BLaER1 (cell line): ENCODE measurements around the gene NEDD9.
A peak's percentile ranks its signal among the peaks of the same experiment; 100 is the strongest.

Experiments
- H3K27ac ChIP-seq: shearing (Covaris generic); formaldehyde crosslinking; 2 replicates; pipeline ENCODE4 v1.8.1; 2022
- H3K27me3 ChIP-seq: shearing (Covaris generic); formaldehyde crosslinking; 2 replicates; pipeline ENCODE4 v1.8.1; 2022
- H3K36me3 ChIP-seq: shearing (Covaris generic); formaldehyde crosslinking; 2 replicates; pipeline ENCODE4 v1.8.1; 2022
- H3K4me1 ChIP-seq: shearing (Covaris generic); formaldehyde crosslinking; 2 replicates; pipeline ENCODE4 v1.8.1; 2022
- H3K4me2 ChIP-seq: shearing (Covaris generic); formaldehyde crosslinking; 2 replicates; pipeline ENCODE4 v1.8.1; 2022
- H3K4me3 ChIP-seq: shearing (Covaris generic); formaldehyde crosslinking; 2 replicates; pipeline ENCODE4 v1.8.1; 2022
- H3K9ac ChIP-seq: shearing (Covaris generic); formaldehyde crosslinking; 2 replicates; pipeline ENCODE4 v1.8.1; 2022
- H3K9me3 ChIP-seq: shearing (Covaris generic); formaldehyde crosslinking; 2 replicates; pipeline ENCODE4 v1.8.1; 2022
- H4K20me1 ChIP-seq: shearing (Covaris generic); formaldehyde crosslinking; 2 replicates; pipeline ENCODE4 v1.8.1; 2022
- Cebpa-rat ChIP-seq: shearing (Covaris generic); IDR thresholded peaks from 2 replicates; pipeline ENCODE4 v1.8.1; 2022

Gene NEDD9

DNA sequence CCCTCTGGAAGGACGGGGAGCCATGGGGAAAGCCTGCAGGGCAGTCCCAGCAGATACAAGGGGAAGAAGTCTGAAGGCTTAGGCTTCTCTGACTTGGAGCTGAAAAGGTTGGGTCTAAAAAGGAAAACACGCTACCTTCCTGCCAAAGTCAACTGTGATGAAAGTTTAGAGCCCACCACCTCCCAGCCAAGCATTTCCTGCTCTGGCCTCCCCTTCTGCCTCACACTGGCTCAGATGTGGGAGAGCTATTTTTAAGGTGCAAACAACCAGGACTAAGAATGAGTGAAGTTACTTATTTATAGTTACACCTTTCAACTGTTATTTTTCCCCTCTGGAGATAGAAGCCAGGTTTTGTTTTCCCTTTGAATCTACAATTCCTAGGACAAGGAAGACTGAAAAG lies 21.2 kb downstream of the NEDD9 start:
- Histone ChIP-seq H3K4me1 (peaks cover 13% of the 10 kb centered on the region), H3K9ac (no peak overlapping the region), H3K27me3 (no peaks in the 10 kb centered on the region), H3K4me2 (peak overlapping the region; percentile 43), H3K9me3 (no peaks in the 10 kb centered on the region), H3K36me3 (peaks cover 9% of the 10 kb centered on the region; the same call in 1 of the 2 replicates), H3K27ac (no peak overlapping the region), H3K4me3 (no peak overlapping the region), H4K20me1 (no peaks in the 10 kb centered on the region)
- TF ChIP-seq Cebpa-rat = no peak

DNA sequence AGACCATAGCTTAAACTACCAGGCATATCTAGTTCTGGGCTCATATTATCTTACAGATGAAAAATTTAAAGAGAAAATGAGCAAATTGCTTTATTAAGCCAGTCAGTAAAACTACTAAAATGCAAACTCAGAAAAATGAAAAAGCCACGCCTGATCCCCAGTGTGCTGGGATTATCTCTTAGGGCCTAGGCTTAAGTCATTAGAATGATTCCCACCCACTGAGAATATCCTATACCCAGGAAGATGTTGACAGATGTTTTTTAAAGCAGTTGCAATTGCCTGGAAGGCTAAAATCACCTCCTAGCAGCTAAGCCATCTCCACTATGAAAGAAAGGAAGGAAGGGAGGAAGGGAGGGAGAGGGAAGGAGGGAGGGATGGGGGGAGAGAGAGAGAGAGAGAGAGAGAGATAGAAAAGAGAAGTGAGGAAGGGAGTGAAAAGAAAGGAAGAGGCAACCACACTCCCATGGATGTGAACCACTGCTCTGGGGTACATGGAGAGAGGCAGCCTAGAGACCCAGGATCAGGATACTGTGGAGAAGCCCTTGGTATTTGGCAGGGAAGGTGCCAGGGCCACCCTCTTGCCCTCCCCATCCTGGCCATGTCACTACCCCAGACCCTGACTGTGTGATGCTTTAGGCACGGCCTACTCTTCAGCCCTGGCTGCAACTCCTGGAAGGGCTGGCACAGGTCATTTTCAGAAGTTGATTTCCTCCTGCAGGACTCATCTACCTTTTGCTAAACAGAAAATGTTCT lies 21.9 kb downstream of the NEDD9 start:
- Histone ChIP-seq H3K4me1 (peaks cover 13% of the 10 kb centered on the region), H4K20me1 (no peaks in the 10 kb centered on the region), H3K9me3 (no peaks in the 10 kb centered on the region), H3K9ac (no peak overlapping the region), H3K36me3 (peaks cover 9% of the 10 kb centered on the region; the same call in 1 of the 2 replicates), H3K4me3 (no peak overlapping the region), H3K27ac (no peak overlapping the region), H3K27me3 (no peaks in the 10 kb centered on the region), H3K4me2 (peak overlapping the region; percentile 43)
- TF ChIP-seq Cebpa-rat = no peak

DNA sequence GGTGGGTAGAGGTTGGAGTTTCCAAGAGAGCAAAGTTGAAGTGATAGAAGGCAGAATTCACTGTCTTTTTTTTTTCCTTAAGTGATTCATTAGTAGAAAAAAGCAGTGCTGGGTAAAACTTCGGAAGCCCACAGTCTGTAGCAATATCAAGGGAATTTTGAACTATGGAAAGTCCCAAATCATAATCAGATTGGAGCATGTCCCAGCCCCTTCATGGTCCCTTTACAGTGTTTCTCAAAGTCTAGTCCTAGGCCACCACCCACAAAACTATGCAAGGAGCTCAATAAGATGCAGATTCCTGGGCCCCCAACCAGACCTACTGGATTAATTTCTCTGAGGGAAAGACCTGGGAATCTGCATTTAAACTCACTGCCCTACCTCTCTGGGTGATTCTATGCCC lies 22.6 kb downstream of the NEDD9 start:
- TF ChIP-seq Cebpa-rat = no peak
- peaks cover 9% of the 10 kb centered on the region; the same call in 1 of the 2 replicates for H3K36me3 ChIP-seq
- no peak overlapping the region for H3K4me3 ChIP-seq
- H3K4me1 ChIP-seq = peaks cover 13% of the 10 kb centered on the region
- no peaks in the 10 kb centered on the region for H3K27me3 ChIP-seq
- H3K9me3 ChIP-seq = no peaks in the 10 kb centered on the region
- H3K4me2 ChIP-seq = no peak overlapping the region
- no peaks in the 10 kb centered on the region for H4K20me1 ChIP-seq
- no peak overlapping the region for H3K27ac ChIP-seq
- H3K9ac ChIP-seq = no peak overlapping the region

DNA sequence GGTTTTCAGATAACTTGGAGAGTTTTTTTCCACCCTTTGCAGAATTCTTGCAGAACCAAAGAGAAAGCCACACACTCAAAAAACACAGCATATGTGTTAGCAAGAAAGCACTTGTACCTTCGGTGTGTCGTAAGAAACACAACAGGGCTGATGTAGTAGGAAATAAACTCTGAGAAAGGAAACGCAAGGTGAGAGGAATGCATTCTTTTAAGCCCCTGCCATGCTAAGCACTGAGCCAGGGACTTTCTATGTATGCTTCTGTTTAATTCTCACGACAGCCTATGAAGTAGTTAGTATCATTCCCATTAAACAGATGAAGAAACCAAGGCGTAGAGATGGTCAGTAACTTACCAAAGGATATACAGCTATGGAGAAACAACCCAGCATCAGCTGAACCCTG lies 23.1 kb downstream of the NEDD9 start:
- Histone ChIP-seq H3K9ac (no peak overlapping the region), H4K20me1 (no peaks in the 10 kb centered on the region), H3K4me2 (no peak overlapping the region), H3K36me3 (peaks cover 9% of the 10 kb centered on the region; the same call in 1 of the 2 replicates), H3K27ac (no peak overlapping the region), H3K9me3 (no peaks in the 10 kb centered on the region), H3K4me1 (peaks cover 13% of the 10 kb centered on the region), H3K27me3 (no peaks in the 10 kb centered on the region), H3K4me3 (no peak overlapping the region)
- no peak for TF ChIP-seq Cebpa-rat

DNA sequence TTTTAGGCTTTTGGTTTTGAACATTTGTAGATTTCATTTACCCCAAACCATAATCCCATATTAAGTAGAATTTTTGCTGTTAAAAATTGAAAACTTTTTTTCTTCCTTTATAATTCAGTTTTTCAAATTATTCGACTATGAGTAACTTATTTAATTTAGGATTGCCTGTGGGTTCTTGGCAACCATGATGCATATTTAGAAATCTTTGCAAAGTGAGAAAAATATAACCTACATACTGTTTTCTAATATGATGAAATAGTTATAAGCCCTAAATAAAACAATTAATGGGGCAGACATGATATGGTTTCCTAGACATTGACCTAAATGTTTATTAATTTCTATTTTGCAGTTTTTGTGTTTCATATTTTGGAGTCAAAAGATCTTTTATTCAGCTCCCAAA lies 23.6 kb downstream of the NEDD9 start:
- H3K4me3 ChIP-seq = no peak overlapping the region
- H3K36me3 ChIP-seq = peaks cover 9% of the 10 kb centered on the region; the same call in 1 of the 2 replicates
- no peaks in the 10 kb centered on the region for H3K9me3 ChIP-seq
- H4K20me1 ChIP-seq = no peaks in the 10 kb centered on the region
- no peak overlapping the region for H3K9ac ChIP-seq
- no peak overlapping the region for H3K4me2 ChIP-seq
- no peak for TF ChIP-seq Cebpa-rat
- peaks cover 13% of the 10 kb centered on the region for H3K4me1 ChIP-seq
- H3K27me3 ChIP-seq = no peaks in the 10 kb centered on the region
- no peak overlapping the region for H3K27ac ChIP-seq

DNA sequence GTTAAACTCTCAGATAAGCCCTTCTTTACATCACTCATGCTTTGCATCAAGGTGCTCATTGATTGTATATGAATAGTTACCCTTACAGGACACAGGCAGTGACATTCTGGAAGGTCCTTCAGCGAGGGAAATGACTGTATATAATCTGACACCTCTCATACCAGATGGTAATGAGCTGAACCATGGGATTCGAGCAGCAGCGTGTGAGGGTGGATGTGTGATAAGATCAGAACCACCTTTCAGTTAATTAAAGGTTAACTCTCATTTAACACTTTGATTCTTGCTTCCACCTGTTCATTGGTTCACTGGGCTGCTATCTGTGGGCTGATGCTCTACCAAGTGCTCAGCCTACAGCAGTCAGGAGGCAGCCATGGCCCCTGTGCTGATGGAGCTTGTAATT lies 24.2 kb downstream of the NEDD9 start:
- Histone ChIP-seq H4K20me1 (no peaks in the 10 kb centered on the region), H3K4me2 (no peak overlapping the region), H3K27ac (no peak overlapping the region), H3K4me1 (peaks cover 13% of the 10 kb centered on the region), H3K9me3 (no peaks in the 10 kb centered on the region), H3K36me3 (peaks cover 7% of the 10 kb centered on the region; the same call in 1 of the 2 replicates), H3K9ac (no peak overlapping the region), H3K4me3 (no peak overlapping the region), H3K27me3 (no peaks in the 10 kb centered on the region)
- TF ChIP-seq Cebpa-rat = no peak

DNA sequence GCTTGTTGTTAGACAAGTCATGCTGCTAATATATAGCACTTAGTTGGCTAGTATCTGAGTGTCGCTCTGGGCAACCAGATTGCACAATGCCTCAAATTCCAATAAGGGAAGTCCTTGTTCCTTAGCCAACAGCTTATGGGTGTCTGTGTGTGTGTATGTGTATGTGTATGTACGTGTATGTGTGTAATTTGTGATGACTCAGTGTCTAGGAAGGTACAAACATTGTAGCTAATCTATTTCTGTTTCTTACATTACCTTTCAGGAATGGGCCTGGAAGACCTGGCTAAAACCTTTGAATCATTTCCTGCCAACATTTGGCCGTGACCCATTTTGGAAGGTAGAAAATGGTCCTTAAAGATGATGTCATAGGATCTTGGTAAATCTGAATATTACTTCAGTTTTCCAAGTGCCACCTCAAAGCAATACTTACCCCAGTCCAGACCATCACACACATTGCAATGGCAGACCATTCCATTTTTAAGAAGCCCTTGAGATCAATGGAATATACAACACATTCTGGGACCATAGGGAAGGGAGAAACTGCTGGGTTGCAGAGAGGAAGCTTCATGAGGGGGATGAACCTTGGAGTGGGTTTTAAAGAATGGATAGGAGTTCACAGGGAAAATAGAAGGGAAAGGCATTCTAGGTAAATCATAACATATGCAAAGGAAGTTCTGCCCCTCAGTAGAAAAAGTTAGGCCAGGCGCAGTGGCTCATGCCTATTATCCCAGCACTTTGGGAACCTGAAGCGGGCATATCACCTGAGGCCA lies 25.1 kb downstream of the NEDD9 start:
- peaks cover 5% of the 10 kb centered on the region; the same call in 1 of the 2 replicates for H3K36me3 ChIP-seq
- TF ChIP-seq Cebpa-rat = no peak
- no peak overlapping the region for H3K27ac ChIP-seq
- peaks cover 13% of the 10 kb centered on the region for H3K4me1 ChIP-seq
- no peak overlapping the region for H3K9ac ChIP-seq
- no peak overlapping the region for H3K4me2 ChIP-seq
- no peaks in the 10 kb centered on the region for H3K27me3 ChIP-seq
- no peaks in the 10 kb centered on the region for H3K9me3 ChIP-seq
- H4K20me1 ChIP-seq = no peaks in the 10 kb centered on the region
- H3K4me3 ChIP-seq = no peak overlapping the region

DNA sequence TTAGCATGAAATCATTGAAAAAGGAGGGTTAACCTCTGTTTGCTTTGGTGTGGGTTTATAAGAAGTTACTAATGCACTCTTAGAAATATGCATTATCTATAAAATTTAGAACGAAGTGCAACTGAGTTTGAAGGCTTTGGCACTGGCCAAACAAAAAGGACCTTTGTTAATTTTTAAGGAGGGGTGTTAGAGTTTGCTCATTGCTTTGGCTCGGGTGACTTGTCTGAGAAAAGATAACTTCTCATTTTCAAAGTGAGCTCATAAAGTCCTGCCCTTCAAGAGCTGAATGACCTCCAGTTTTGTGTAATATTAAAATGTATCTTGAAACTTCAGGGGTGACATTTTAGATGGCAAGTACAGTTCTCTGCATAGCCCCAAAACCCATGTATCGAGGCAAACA lies 25.9 kb downstream of the NEDD9 start:
- no peaks in the 10 kb centered on the region for H3K9me3 ChIP-seq
- H3K27me3 ChIP-seq = no peaks in the 10 kb centered on the region
- H4K20me1 ChIP-seq = no peaks in the 10 kb centered on the region
- peaks cover 5% of the 10 kb centered on the region; the same call in 1 of the 2 replicates for H3K36me3 ChIP-seq
- no peak overlapping the region for H3K27ac ChIP-seq
- peaks cover 10% of the 10 kb centered on the region for H3K4me1 ChIP-seq
- H3K4me3 ChIP-seq = no peak overlapping the region
- no peak for TF ChIP-seq Cebpa-rat
- H3K9ac ChIP-seq = no peak overlapping the region
- no peak overlapping the region for H3K4me2 ChIP-seq

DNA sequence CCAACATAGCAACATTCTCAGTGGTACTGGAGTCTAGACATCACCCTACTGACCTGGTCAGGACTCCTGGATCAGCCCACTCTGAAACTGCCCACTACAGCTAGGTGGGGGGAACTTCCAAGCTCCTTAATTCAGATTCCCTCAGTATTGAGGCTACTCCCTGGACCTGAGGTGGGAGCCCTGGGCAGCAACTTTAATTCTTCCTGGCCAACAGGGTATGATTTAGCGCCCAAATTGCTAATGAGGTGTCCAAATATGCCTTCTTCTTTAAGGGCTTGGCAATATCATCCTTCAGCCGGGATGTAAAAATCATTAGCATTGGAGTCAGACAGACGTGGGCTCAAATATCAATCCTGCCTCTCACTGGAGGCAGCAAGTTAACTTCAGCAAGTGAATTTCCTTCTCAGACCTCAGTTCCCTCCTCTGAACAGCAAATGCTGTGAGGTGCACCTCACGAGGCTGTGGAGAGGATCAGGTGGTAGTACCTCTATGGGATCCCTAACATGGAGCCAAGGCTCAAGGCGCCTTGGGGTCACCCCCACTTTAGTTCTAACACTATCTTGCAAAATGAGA lies 27.6 kb downstream of the NEDD9 start:
- no peak for TF ChIP-seq Cebpa-rat
- H4K20me1 ChIP-seq = no peaks in the 10 kb centered on the region
- H3K27me3 ChIP-seq = no peaks in the 10 kb centered on the region
- no peak overlapping the region for H3K27ac ChIP-seq
- H3K4me1 ChIP-seq = peaks cover 2% of the 10 kb centered on the region
- H3K9me3 ChIP-seq = no peaks in the 10 kb centered on the region
- H3K4me2 ChIP-seq = no peak overlapping the region
- no peak overlapping the region for H3K9ac ChIP-seq
- H3K36me3 ChIP-seq = peaks cover 5% of the 10 kb centered on the region; the same call in 1 of the 2 replicates
- H3K4me3 ChIP-seq = no peak overlapping the region

DNA sequence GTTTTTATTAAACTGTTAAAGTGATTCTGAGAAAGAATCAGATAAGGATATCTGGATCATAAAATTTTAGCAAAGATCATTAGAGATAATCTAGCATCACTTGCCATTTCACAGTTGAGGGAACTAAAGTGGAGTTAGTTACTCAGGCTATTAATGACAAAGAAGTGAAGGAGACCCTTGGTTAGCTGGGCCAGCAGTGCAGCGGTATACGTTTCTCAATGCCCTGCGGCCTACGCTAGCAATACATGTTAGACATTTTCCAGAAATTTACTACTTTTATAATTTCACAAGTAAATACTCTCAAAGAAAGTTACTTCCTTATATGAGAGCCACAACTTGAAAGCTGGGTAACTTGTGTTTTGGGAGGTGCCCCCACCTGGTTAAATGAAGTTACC lies 28.5 kb downstream of the NEDD9 start:
- no peak for TF ChIP-seq Cebpa-rat
- Histone ChIP-seq H4K20me1 (no peaks in the 10 kb centered on the region), H3K4me1 (peaks cover 11% of the 10 kb centered on the region)

More for the DNA sequence above, 28.5 kb downstream of the NEDD9 start:
- Histone ChIP-seq H3K36me3 (peaks cover 5% of the 10 kb centered on the region; the same call in 1 of the 2 replicates), H3K9me3 (no peaks in the 10 kb centered on the region), H3K27ac (no peak overlapping the region), H3K9ac (no peak overlapping the region), H3K4me3 (no peak overlapping the region), H3K27me3 (no peaks in the 10 kb centered on the region), H3K4me2 (no peak overlapping the region)
